HEK293 (cell line): ENCODE results near the gene MDGA2.

Source experiments
- CTCF ChIA-PET: fragments of 350-600 bp; formaldehyde crosslinking; extraction: SDS; loops from one replicate; lab custom pipeline; 2021; ENCODE audit warnings: antibody characterized with exemption; lab: Yijun Ruan, JAX
- POLR2A ChIA-PET: fragments of 300-600 bp; formaldehyde crosslinking; extraction: SDS; loops from one replicate; lab custom pipeline; 2020; ENCODE audit warnings: antibody characterized with exemption, inconsistent platforms; lab: Yijun Ruan, JAX
- H3K27ac ChIP-seq: fragments of 200-500 bp; sonication (Bioruptor generic); 2 replicates; pipeline ENCODE4 v1.5.1; 2014; ENCODE audit warnings: low read depth, low read length, control low read depth, inconsistent platforms; ENCODE audit errors: extremely low read depth
- H3K36me3 ChIP-seq, 2 experiments: fragments of 200-500 bp in 1 of 2; sonication (Bioruptor generic) in 1 of 2; 1 replicate in 1 of 2; 2 replicates in 1 of 2; pipeline ENCODE4 v1.5.1; 2014 to 2017; ENCODE audit warnings: inconsistent platforms in 2 of 2, low read length in 2 of 2; ENCODE audit not compliant: control insufficient read depth in 2 of 2, insufficient read depth in 1 of 2
- H3K4me1 ChIP-seq: fragments of 200-500 bp; sonication (Bioruptor generic); 2 replicates; pipeline ENCODE4 v1.5.1; 2014; ENCODE audit warnings: mild to moderate bottlenecking, low read length, inconsistent platforms; ENCODE audit not compliant: control insufficient read depth, insufficient read depth
- H3K4me3 ChIP-seq: 2 replicates; pipeline ENCODE4 v1.5.1; 2011; ENCODE audit warnings: low read depth, mild to moderate bottlenecking, control low read depth, low read length, moderate library complexity
- H3K9me3 ChIP-seq: fragments of 200-500 bp; sonication (Bioruptor generic); 2 replicates; pipeline ENCODE4 v1.5.1; 2014; ENCODE audit warnings: low read depth, low read length, inconsistent platforms; ENCODE audit not compliant: control insufficient read depth, insufficient read depth
- ZNF830 ChIP-seq: fragments of 450-650 bp; IDR thresholded peaks from 2 replicates; pipeline ENCODE4 v1.5.0; 2018; ENCODE audit warnings: missing biosample characterization, missing genetic modification characterization, low read depth, mild to moderate bottlenecking, moderate library complexity

Gene MDGA2

DNA sequence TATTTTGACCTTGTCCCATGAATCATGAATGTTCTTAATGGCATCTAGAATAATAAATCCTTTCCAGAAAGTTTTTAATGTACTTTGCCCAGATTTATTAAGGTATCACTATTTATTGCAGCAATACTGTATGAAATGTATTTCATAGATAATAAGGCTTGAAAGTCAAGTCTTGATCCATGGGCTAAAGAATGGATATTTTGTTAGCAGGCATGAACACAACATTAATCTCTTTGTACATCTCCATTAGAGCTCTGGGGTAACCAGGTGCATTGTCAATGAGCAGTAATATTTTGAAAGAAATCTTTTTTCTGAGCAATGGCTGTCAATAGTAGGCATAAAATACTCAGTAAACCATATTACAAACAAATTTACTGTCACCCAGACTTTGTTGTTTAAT, 882.3 kb downstream of the MDGA2 start:
- Histone ChIP-seq H3K4me3 (no peak overlapping the region), H3K27ac (no peak overlapping the region), H3K9me3 (no peaks in the 10 kb centered on the region), H3K36me3 (no peaks in the 10 kb centered on the region), H3K4me1 (no peaks in the 10 kb centered on the region)
- POLR2A ChIA-PET, result no interaction called here
- CTCF ChIA-PET, result interaction anchor here (0.7 kb wide), 1 partner anchor 13 kb away, joined by 3 read pairs; no protein-coding TSS in a partner anchor
- no peak for TF ChIP-seq ZNF830 (tag by site-specific recombination)
